GM18505 (cell line): ENCODE measurements around the gene SSBP4.
A peak's percentile ranks its signal among the peaks of the same experiment; 100 is the strongest.

ENCODE experiments used
- ATAC-seq: cut with Tn5 transposase; IDR thresholded peaks from one replicate; pipeline ENCODE4 v1.9.1; 2021; ENCODE audit not compliant: unreplicated experiment
- POLR2A ChIP-seq: IDR thresholded peaks from 4 replicates; pipeline ENCODE4 v1.6.1; 2011; ENCODE audit warnings: borderline replicate concordance; ENCODE audit not compliant: insufficient read depth, insufficient read length; ENCODE audit errors: extremely low read depth

SSBP4 gene

DNA sequence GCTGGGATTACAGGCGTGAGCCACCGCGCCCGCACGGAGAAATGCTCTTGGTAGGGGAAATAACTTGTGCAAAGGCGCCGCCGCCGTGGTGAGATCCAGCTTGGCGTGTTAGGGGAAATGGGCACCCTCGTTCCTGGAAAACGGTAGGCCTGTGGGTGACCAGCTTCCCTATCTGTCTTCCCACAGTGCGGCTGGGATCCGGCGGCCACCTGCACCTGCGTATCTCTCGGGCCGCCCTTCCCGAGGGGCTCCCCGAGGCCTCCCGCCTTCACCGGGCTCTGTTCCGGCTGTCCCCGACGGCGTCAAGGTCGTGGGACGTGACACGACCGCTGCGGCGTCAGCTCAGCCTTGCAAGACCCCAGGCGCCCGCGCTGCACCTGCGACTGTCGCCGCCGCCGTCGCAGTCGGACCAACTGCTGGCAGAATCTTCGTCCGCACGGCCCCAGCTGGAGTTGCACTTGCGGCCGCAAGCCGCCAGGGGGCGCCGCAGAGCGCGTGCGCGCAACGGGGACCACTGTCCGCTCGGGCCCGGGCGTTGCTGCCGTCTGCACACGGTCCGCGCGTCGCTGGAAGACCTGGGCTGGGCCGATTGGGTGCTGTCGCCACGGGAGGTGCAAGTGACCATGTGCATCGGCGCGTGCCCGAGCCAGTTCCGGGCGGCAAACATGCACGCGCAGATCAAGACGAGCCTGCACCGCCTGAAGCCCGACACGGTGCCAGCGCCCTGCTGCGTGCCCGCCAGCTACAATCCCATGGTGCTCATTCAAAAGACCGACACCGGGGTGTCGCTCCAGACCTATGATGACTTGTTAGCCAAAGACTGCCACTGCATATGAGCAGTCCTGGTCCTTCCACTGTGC, 30.9 kb upstream of the SSBP4 start:
- ATAC-seq = peak; percentile 78
- TF ChIP-seq POLR2A = no peak

GRCh38 chr19:18388960-18389725, 30.1 kb upstream of the SSBP4 start:
- no peak for TF ChIP-seq POLR2A

DNA sequence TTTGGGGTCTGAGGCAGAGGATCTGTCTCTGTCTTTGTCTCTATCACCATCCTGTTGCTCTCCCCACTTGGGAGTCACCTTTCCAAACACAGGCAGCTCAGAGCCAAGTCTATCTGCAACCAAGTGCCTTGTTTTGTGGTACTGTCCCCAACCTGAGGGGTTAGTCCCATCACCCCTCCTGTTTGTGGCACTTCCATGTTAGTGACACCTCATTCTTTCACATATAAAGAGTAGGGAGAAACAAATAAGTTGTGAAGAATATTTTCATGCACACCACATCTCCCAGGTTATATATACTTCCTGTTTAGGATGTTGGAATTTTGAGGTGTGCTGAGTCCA, 29.5 kb upstream of the SSBP4 start:
- no peak for TF ChIP-seq POLR2A
- ATAC-seq = no peak

More at GRCh38 chr19:18388960-18389725, 30.1 kb upstream of the SSBP4 start:
- ATAC-seq = no peak

- no peak for ATAC-seq
- TF ChIP-seq POLR2A = no peak
These were observed 28.9 kb upstream of the SSBP4 start for GRCh38 chr19:18390065-18390907.

DNA sequence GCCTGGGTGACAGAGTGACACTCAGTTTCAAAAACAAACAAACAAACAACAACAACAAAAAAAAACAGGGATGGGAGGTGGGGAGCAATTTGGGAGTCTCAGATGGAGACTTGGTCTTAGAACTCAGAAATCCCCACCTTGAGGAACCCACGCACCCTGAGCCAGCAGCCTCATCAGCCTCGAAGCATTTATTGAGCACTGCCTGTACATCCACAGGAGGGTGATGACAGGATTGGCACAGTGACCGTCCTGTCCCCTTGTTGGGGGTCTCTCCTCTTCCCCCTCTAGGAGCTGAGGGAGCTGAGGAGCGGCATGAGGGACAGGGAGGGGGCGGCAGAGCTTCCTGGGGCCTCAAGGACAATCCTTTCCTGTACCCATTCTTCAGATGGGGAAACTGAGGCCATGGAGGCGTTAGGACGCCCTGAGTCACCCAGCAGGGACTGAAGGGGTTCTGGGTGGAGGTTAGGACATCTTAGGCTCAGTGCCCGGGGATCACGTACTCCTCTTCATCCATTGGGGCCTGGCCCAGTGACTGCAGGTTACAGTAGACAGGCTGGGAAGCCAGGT, 27.6 kb upstream of the SSBP4 start:
- ATAC-seq = no peak
- no peak for TF ChIP-seq POLR2A

- no peak for ATAC-seq
- TF ChIP-seq POLR2A = no peak
These were observed 26.8 kb upstream of the SSBP4 start for GRCh38 chr19:18392417-18392816.

DNA sequence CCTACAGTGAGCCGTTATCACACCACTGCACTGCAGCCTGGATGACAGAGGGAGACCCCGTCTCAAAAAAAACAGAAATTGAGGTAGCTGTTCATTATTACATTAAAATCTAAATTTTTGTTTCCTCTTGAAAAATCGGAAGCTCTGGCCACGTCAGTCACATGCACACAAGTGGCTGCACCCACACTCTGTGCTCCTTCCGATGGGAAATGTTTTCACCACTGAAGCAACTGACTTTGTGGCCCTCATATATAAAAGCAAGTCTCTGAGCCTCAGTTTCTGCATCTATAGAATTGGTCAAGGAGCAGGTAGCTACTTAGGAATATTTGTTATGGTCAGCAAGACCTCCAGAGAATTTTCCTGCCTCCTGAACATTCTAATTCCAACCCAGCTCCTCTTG, 26.3 kb upstream of the SSBP4 start:
- ATAC-seq = no peak
- no peak for TF ChIP-seq POLR2A

DNA sequence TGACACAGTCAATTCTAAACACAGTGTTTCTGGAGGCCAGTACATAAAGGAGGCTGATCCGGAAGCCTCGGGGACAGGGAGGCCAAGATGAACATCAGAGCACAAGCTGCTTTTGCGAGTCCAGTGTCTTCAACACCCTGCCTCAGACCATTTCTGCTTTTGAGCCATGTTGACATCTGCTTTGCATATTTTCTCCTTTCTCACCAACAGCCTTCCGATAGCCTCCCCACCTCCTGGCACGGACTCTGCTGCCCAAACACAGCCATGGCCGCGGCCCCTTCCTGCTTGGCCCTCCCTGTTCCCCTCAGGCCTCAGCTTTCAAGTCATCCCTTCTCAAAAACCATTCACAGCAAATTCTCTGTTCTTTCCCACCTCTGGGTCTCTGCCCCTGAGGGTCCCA, 25.4 kb upstream of the SSBP4 start:
- no peak for ATAC-seq
- no peak for TF ChIP-seq POLR2A

DNA sequence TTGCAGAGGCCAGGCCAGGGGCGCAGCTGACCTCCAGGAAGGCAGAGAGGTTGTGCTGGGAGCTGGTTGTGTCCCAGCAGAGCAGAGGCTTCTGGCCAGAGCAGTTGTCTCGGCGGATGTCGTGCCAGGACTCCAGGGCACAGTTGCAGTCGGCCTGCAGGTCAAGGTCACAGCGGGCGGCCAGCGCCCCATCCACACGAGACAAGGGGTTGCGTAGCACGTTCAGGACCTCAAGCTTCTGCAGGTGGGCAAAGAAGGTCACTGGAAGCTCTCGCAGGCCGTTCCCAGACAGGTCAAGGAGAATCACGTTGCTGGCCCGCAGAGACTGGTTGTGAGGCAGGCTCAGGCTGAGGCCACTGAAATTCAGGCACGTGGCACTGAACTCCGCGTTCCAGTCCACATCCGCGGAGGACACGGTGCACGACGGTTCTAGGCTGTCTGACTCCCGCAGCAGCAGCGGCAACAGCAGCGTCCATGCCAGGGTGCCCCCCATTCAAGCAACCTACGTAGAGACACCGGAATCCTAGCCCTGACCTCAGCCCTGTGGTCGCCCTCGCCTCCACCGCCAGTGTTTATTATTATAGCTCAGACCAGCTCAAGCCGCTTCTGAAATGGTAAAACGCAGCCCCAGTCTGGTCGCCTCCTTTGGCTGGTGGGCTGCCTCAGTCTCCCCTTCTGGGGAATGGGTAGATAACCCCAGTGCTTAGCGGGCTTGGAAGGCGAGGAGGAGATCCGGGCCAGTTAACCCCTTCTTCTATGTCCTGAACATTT, 22.5 kb upstream of the SSBP4 start:
- TF ChIP-seq POLR2A = no peak
- ATAC-seq = no peak

DNA sequence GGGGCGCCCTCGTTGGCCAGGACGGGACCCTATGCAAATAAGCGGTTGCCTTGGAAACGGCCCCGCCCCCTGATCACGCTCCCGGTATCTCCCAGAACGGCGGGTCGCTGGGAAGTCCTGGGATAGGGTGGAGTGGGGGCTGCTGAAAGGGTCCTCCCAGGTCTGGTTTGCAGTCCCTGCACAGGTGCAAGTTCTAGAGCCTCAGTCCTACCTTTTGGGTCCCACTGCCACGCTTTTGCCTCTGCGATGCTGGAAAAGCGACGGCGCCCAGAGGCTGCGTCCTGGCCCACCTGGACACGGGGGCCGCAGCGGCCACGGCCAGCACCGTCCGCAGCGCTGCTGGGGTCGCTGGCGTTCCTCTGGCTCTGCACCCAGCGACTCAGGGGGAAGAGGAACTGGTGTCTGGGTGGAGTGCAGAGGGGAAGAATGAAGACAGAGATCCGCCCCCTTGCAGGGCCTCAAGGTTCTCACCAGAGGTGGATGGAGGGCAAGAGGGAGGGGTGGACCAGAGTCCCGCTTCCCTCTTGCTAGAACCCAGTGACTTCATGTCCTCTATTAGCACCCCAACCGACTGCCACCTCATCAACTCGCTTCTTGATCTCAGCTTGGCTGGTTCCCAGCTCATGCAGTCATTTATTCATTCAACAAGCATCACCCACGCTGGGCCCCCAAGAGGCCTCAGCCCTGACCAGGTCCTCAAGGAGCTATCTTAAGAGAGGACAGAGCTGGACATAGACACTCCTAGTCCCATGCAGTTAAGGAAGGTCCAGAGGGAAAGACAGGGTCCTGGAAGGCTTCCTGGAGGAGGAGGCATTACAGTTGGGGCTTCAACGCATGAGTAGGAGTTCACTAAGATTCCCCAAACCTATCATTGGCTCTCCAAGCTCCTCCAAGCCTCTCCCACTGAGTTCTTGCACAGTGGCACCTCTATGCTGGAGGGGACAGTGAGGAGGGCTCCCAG, 21.7 kb upstream of the SSBP4 start, which contains the start of gene LRRC25:
LRRC25 (minus strand) TSS at position 381 of the 961 bp plus-strand sequence. CDS start 659 bp downstream, outside the sequence.
- ATAC-seq = no peak
- TF ChIP-seq POLR2A = peak; percentile 46

GRCh38 chr19:18399008-18399407, 20.2 kb upstream of the SSBP4 start:
- TF ChIP-seq POLR2A = no peak
- ATAC-seq = no peak
